NCI-H187 (cell line): Measurements from ENCODE around the gene PGK2.

Source experiments
- DNase-seq, 2 experiments: peaks; one replicate each; lab custom pipeline; 2025; lab: John Stamatoyannopoulos, UW

Gene PGK2

GRCh38 chr6:49736017-49736508 lies 51.0 kb downstream of the PGK2 start:
- DNase-seq, result no peak
